ENCODE data around the gene MLXIP. TPM values are rescaled to one million over a fixed set of nuclear protein-coding genes. Genes with fewer than 3 reads are reported as not detected.

MLXIP gene
- total and polyA plus RNA-seq, 2 of the 8 experiments (the other 6 are each of a cell fraction or from before 2014, with no cell fraction given), result 5.5 to 40.5 TPM

DNA sequence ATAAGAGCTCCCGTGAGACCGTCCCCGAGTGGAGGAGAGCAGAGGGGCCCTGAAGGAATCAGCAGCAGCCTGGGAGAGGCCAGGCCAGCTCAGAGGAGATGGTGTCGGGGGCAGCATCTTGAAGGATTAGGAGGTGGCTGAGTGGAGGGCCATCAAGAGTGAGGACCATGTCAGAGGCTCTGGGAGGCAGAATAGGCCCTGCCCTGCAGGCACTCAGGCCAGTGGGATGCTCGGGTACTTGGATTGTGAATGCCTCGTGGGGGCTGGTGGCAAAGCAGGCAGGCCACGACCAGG is 47.7 kb downstream of the MLXIP start (continued):
- TF ChIP-seq, protein P1, sequence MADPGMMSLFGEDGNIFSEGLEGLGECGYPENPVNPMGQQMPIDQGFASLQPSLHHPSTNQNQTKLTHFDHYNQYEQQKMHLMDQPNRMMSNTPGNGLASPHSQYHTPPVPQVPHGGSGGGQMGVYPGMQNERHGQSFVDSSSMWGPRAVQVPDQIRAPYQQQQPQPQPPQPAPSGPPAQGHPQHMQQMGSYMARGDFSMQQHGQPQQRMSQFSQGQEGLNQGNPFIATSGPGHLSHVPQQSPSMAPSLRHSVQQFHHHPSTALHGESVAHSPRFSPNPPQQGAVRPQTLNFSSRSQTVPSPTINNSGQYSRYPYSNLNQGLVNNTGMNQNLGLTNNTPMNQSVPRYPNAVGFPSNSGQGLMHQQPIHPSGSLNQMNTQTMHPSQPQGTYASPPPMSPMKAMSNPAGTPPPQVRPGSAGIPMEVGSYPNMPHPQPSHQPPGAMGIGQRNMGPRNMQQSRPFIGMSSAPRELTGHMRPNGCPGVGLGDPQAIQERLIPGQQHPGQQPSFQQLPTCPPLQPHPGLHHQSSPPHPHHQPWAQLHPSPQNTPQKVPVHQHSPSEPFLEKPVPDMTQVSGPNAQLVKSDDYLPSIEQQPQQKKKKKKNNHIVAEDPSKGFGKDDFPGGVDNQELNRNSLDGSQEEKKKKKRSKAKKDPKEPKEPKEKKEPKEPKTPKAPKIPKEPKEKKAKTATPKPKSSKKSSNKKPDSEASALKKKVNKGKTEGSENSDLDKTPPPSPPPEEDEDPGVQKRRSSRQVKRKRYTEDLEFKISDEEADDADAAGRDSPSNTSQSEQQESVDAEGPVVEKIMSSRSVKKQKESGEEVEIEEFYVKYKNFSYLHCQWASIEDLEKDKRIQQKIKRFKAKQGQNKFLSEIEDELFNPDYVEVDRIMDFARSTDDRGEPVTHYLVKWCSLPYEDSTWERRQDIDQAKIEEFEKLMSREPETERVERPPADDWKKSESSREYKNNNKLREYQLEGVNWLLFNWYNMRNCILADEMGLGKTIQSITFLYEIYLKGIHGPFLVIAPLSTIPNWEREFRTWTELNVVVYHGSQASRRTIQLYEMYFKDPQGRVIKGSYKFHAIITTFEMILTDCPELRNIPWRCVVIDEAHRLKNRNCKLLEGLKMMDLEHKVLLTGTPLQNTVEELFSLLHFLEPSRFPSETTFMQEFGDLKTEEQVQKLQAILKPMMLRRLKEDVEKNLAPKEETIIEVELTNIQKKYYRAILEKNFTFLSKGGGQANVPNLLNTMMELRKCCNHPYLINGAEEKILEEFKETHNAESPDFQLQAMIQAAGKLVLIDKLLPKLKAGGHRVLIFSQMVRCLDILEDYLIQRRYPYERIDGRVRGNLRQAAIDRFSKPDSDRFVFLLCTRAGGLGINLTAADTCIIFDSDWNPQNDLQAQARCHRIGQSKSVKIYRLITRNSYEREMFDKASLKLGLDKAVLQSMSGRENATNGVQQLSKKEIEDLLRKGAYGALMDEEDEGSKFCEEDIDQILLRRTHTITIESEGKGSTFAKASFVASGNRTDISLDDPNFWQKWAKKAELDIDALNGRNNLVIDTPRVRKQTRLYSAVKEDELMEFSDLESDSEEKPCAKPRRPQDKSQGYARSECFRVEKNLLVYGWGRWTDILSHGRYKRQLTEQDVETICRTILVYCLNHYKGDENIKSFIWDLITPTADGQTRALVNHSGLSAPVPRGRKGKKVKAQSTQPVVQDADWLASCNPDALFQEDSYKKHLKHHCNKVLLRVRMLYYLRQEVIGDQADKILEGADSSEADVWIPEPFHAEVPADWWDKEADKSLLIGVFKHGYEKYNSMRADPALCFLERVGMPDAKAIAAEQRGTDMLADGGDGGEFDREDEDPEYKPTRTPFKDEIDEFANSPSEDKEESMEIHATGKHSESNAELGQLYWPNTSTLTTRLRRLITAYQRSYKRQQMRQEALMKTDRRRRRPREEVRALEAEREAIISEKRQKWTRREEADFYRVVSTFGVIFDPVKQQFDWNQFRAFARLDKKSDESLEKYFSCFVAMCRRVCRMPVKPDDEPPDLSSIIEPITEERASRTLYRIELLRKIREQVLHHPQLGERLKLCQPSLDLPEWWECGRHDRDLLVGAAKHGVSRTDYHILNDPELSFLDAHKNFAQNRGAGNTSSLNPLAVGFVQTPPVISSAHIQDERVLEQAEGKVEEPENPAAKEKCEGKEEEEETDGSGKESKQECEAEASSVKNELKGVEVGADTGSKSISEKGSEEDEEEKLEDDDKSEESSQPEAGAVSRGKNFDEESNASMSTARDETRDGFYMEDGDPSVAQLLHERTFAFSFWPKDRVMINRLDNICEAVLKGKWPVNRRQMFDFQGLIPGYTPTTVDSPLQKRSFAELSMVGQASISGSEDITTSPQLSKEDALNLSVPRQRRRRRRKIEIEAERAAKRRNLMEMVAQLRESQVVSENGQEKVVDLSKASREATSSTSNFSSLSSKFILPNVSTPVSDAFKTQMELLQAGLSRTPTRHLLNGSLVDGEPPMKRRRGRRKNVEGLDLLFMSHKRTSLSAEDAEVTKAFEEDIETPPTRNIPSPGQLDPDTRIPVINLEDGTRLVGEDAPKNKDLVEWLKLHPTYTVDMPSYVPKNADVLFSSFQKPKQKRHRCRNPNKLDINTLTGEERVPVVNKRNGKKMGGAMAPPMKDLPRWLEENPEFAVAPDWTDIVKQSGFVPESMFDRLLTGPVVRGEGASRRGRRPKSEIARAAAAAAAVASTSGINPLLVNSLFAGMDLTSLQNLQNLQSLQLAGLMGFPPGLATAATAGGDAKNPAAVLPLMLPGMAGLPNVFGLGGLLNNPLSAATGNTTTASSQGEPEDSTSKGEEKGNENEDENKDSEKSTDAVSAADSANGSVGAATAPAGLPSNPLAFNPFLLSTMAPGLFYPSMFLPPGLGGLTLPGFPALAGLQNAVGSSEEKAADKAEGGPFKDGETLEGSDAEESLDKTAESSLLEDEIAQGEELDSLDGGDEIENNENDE (IDR thresholded peaks at IDR 0.05; ENCODE audit: insufficient replicate concordance, low read length), result no peak
- TF ChIP-seq SIN3A (conservative IDR thresholded peaks at IDR 0.05 in 1 of 2, IDR thresholded peaks at IDR 0.05 in 1 of 2; ENCODE audit: low read depth in 1 of 2, low read length in 2 of 2) (no peak), CEBPB (IDR thresholded peaks at IDR 0.05; ENCODE audit: low read depth, low read length) (no peak), BRCA1 (IDR thresholded peaks at IDR 0.05; ENCODE audit: low read depth, low read length) (no peak), POU5F1 (IDR thresholded peaks at IDR 0.05; ENCODE audit: low read depth, low read length) (no peak), RAD21 (IDR thresholded peaks at IDR 0.05 in 1 of 2, conservative IDR thresholded peaks at IDR 0.05 in 1 of 2; ENCODE audit: low read depth in 2 of 2, low read length in 2 of 2) (no peak), SRF (IDR thresholded peaks at IDR 0.05; ENCODE audit: low read depth, low read length) (no peak), RBBP5 (IDR thresholded peaks at IDR 0.05; ENCODE audit: borderline replicate concordance, low read depth, low read length) (no peak), TBP (IDR thresholded peaks at IDR 0.05; ENCODE audit: low read depth, low read length) (no peak), RNF2 (IDR thresholded peaks at IDR 0.05; ENCODE audit: borderline replicate concordance, low read depth, low read length, missing control alignments, poor library complexity, severe bottlenecking) (no peak), TAF7 (optimal IDR thresholded peaks at IDR 0.05; ENCODE audit: borderline replicate concordance, low read depth, low read length) (no peak), SIX5 (IDR thresholded peaks at IDR 0.05; ENCODE audit: low read depth, low read length) (no peak)
